KMS-11 (cell line): Measurements from ENCODE around the gene CDC23.

Experiments
- H2AFZ ChIP-seq: fragments of 200-600 bp; sonication (generic); 2 replicates; pipeline ENCODE4 v1.6.1; 2016; ENCODE audit warnings: antibody characterized with exemption, mixed run types, low read depth
- H3K27ac ChIP-seq: fragments of 200-600 bp; sonication (generic); 2 replicates; pipeline ENCODE4 v1.6.1; 2016; ENCODE audit warnings: mild to moderate bottlenecking, mixed run types
- H3K27me3 ChIP-seq: fragments of 200-600 bp; sonication (generic); 2 replicates; pipeline ENCODE4 v1.6.1; 2017; ENCODE audit warnings: mild to moderate bottlenecking, low read depth, mixed run types, moderate library complexity; ENCODE audit not compliant: insufficient read depth
- H3K36me3 ChIP-seq: fragments of 200-600 bp; sonication (generic); 2 replicates; pipeline ENCODE4 v1.6.1; 2017; ENCODE audit warnings: mild to moderate bottlenecking, mixed run types; ENCODE audit not compliant: insufficient read depth
- H3K4me1 ChIP-seq: fragments of 200-600 bp; sonication (generic); 2 replicates; pipeline ENCODE4 v1.6.1; 2016; ENCODE audit warnings: mild to moderate bottlenecking, low read depth, mixed run types; ENCODE audit not compliant: poor library complexity, severe bottlenecking
- H3K4me2 ChIP-seq: fragments of 200-600 bp; sonication (generic); 2 replicates; pipeline ENCODE4 v1.7.0; 2016; ENCODE audit warnings: mild to moderate bottlenecking, mixed run types
- H3K4me3 ChIP-seq: fragments of 200-600 bp; sonication (generic); IDR thresholded peaks from 2 replicates; pipeline ENCODE4 v1.6.1; 2017; ENCODE audit warnings: low read depth, low read length, mixed read lengths; ENCODE audit not compliant: insufficient read depth
- H3K79me2 ChIP-seq: fragments of 200-600 bp; sonication (generic); 2 replicates; pipeline ENCODE4 v1.6.1; 2016; ENCODE audit warnings: low read depth, mixed run types; ENCODE audit not compliant: insufficient read depth
- H3K9ac ChIP-seq: fragments of 200-600 bp; sonication (generic); 2 replicates; pipeline ENCODE4 v1.6.1; 2016; ENCODE audit warnings: mild to moderate bottlenecking, mixed run types
- H4K20me1 ChIP-seq: fragments of 200-600 bp; sonication (generic); 2 replicates; pipeline ENCODE4 v1.6.1; 2016; ENCODE audit warnings: mild to moderate bottlenecking, mixed run types; ENCODE audit not compliant: insufficient read depth
- TF ChIP-seq, protein P1 (sequence below): fragments of 200-600 bp; sonication (generic); conservative IDR thresholded peaks from 2 replicates; pipeline ENCODE4 v1.6.1; 2017; ENCODE audit warnings: low read depth, mild to moderate bottlenecking, antibody characterized with exemption, low read length, moderate library complexity, mixed read lengths

CDC23 gene

DNA sequence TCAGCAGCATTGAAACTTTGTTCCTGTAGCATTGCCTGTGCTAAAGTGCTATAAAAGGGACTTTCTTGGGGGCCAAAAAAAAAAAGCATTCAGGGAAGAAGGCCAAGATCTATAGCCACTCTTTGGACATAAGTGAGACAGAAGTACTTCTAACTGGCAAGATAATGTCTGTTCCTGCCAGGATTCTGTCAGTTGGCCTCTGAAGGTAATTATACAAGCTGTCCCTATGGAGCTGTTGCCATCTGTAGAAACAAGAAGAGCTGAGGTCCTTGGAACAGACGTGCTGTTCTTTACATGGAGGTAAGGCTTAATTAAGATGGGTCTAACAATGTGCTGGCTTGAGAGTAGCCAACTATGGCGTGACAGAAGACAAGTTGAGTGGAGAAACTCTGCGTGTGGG, 24.5 kb downstream of the CDC23 start:
- no peaks in the 10 kb centered on the region for H3K79me2 ChIP-seq
- H3K4me3 ChIP-seq: no peak overlapping the region
- H3K27ac ChIP-seq: no peak overlapping the region
- H3K4me2 ChIP-seq: no peak overlapping the region
- no peak overlapping the region for H2AFZ ChIP-seq
- peaks cover 10% of the 10 kb centered on the region; the same call in 1 of the 2 replicates for H3K36me3 ChIP-seq
- H4K20me1 ChIP-seq: no peaks in the 10 kb centered on the region
- H3K9ac ChIP-seq: no peak overlapping the region
- TF ChIP-seq, protein P1, sequence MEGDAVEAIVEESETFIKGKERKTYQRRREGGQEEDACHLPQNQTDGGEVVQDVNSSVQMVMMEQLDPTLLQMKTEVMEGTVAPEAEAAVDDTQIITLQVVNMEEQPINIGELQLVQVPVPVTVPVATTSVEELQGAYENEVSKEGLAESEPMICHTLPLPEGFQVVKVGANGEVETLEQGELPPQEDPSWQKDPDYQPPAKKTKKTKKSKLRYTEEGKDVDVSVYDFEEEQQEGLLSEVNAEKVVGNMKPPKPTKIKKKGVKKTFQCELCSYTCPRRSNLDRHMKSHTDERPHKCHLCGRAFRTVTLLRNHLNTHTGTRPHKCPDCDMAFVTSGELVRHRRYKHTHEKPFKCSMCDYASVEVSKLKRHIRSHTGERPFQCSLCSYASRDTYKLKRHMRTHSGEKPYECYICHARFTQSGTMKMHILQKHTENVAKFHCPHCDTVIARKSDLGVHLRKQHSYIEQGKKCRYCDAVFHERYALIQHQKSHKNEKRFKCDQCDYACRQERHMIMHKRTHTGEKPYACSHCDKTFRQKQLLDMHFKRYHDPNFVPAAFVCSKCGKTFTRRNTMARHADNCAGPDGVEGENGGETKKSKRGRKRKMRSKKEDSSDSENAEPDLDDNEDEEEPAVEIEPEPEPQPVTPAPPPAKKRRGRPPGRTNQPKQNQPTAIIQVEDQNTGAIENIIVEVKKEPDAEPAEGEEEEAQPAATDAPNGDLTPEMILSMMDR: no peak
- H3K4me1 ChIP-seq: no peaks in the 10 kb centered on the region
- no peaks in the 10 kb centered on the region for H3K27me3 ChIP-seq

DNA sequence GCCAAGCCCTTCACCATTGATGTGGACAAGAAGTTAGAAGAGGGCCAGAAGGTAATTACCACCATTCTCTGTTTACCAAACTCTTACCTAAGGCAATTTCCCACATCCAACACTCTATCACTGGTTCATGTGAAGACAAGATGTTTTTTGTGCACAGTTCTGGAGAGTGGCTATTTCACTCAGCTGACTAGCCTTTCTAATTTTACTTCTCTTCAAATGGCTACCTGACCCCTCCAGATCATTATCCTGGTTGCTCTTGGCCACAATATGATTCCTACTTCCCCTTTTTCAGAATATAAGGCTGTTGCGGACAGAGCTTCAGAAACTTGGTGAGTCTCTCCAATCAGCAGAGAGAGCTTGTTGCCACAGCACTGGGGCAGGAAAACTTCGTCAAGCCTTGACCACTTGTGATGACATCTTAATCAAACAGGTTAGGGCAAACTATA, 27.1 kb downstream of the CDC23 start:
- H3K79me2 ChIP-seq: peaks cover 3% of the 10 kb centered on the region; the same call in 1 of the 2 replicates
- TF ChIP-seq, protein P1: no peak
- no peak overlapping the region for H2AFZ ChIP-seq
- peaks cover 10% of the 10 kb centered on the region; the same call in 1 of the 2 replicates for H3K36me3 ChIP-seq
- H4K20me1 ChIP-seq: no peaks in the 10 kb centered on the region
- H3K9ac ChIP-seq: no peak overlapping the region
- peaks cover under 1% of the 10 kb centered on the region for H3K4me1 ChIP-seq
- H3K27ac ChIP-seq: no peak overlapping the region
- H3K27me3 ChIP-seq: no peaks in the 10 kb centered on the region
- H3K4me3 ChIP-seq: no peak overlapping the region
- H3K4me2 ChIP-seq: no peak overlapping the region

DNA sequence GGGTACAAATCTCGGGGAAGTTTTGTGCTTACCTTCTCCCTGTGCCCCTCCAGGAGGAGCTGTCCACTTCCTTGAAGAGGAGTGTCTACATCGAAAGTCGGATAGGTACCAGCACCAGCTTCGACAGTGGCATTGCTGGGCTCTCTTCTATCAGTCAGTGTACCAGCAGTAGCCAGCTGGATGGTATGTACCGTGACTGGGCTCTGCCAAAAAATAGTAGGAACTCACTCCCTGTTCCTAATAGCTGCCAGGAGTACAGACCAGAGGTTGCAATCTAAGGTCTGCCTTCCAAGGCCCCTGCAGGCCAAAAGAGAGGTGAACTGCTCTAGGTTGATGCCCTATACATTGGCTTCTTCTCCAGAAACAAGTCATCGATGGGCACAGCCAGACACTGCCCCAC, 30.3 kb downstream of the CDC23 start:
- Histone ChIP-seq H3K9ac (no peak overlapping the region), H3K4me2 (no peak overlapping the region), H3K4me1 (peaks cover 8% of the 10 kb centered on the region), H2AFZ (no peak overlapping the region), H3K27ac (no peak overlapping the region), H4K20me1 (no peaks in the 10 kb centered on the region), H3K27me3 (no peaks in the 10 kb centered on the region), H3K4me3 (no peak overlapping the region), H3K36me3 (peaks cover 10% of the 10 kb centered on the region; the same call in 1 of the 2 replicates), H3K79me2 (peaks cover 21% of the 10 kb centered on the region; the same call in 1 of the 2 replicates)
- TF ChIP-seq, protein P1: no peak

DNA sequence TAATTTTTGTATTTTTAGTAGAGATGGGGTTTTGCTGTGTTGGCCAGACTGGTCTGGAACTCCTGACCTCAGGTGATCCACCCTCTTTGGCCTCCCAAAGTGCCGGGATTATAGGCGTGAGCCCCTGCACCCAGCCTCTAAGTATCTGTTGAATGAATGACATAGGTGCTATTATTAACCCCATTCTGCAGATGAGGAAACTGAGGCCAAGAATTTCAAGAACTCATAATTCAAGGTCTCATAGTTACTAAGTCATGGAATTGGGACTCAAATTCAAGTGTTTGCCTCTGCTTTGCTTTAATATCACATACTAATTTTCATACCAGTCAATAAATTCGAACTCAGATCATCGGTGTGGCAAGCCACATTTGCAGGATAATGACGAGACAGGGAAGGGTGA, 32.3 kb downstream of the CDC23 start:
- no peaks in the 10 kb centered on the region for H3K27me3 ChIP-seq
- TF ChIP-seq, protein P1: no peak
- H3K79me2 ChIP-seq: peaks cover 41% of the 10 kb centered on the region
- peak overlapping the region; percentile 85; the same call in 1 of the 2 replicates for H3K4me2 ChIP-seq
- no peak overlapping the region for H3K4me3 ChIP-seq
- H2AFZ ChIP-seq: no peak overlapping the region
- H4K20me1 ChIP-seq: no peaks in the 10 kb centered on the region
- H3K9ac ChIP-seq: no peak overlapping the region
- H3K27ac ChIP-seq: no peak overlapping the region
- peaks cover 2% of the 10 kb centered on the region; the same call in 1 of the 2 replicates for H3K36me3 ChIP-seq
- peaks cover 23% of the 10 kb centered on the region for H3K4me1 ChIP-seq
